Mesenteric fat pad (tissue), 1 donor: ENCODE data around the gene EDN3. TPM values are rescaled to one million over a fixed set of nuclear protein-coding genes. Genes with fewer than 3 reads are reported as not detected.

Source experiments
- DNase-seq: peaks from one replicate; pipeline ENCODE4 v3.0.0-alpha.2; 2020; ENCODE audit warnings: low spot score
- total RNA-seq: library from RNA; stranded (reverse); fragmentation: NEBNext Ultra II Directional; extraction: Animal tissue kit (Norgen Biotek cat#: 25700); gene quantifications from one replicate; pipeline ENCODE4 v1.2.1, GENCODE V29; 2021
- donor health status: DM: yes; HTN: yes; CAD: no.

The EDN3 gene
- total RNA-seq, 1 donor from 2014 or later = not detected

- DNase-seq = no peak
Measured at GRCh38 chr20:59308493-59309201, 8.2 kb downstream of the EDN3 start.

GRCh38 chr20:59309218-59309617 is 8.8 kb downstream of the EDN3 start:
- no peak for DNase-seq

GRCh38 chr20:59314997-59315396 is 14.6 kb downstream of the EDN3 start:
- DNase-seq = no peak

GRCh38 chr20:59316911-59317731 is 16.7 kb downstream of the EDN3 start:
- DNase-seq = no peak

- no peak for DNase-seq
Measured at GRCh38 chr20:59318201-59318790, 17.9 kb downstream of the EDN3 start.

- DNase-seq = no peak
Measured at GRCh38 chr20:59318803-59319202, 18.4 kb downstream of the EDN3 start.

GRCh38 chr20:59320426-59320825 is 20.0 kb downstream of the EDN3 start:
- no peak for DNase-seq

GRCh38 chr20:59320854-59321647 is 20.6 kb downstream of the EDN3 start:
- no peak for DNase-seq

- no peak for DNase-seq
Measured at GRCh38 chr20:59322081-59322480, 21.7 kb downstream of the EDN3 start.

- DNase-seq = no peak
Measured at GRCh38 chr20:59322585-59323454, 22.4 kb downstream of the EDN3 start.

GRCh38 chr20:59323731-59324130 is 23.3 kb downstream of the EDN3 start:
- no peak for DNase-seq

- DNase-seq = no peak
Measured at GRCh38 chr20:59324521-59325141, 24.2 kb downstream of the EDN3 start.

GRCh38 chr20:59325142-59325523 is 24.7 kb downstream of the EDN3 start:
- DNase-seq = no peak

GRCh38 chr20:59326188-59326587 is 25.8 kb downstream of the EDN3 start:
- DNase-seq = no peak

- no peak for DNase-seq
Measured at GRCh38 chr20:59328071-59328470, 27.7 kb downstream of the EDN3 start.

GRCh38 chr20:59331721-59332329 is 31.4 kb downstream of the EDN3 start:
- DNase-seq = no peak

GRCh38 chr20:59333260-59333845 is 32.9 kb downstream of the EDN3 start:
- no peak for DNase-seq

GRCh38 chr20:59333951-59334350 is 33.5 kb downstream of the EDN3 start:
- DNase-seq = no peak

GRCh38 chr20:59334651-59335300 is 34.4 kb downstream of the EDN3 start:
- DNase-seq = no peak
